Astrocyte of the spinal cord (primary cell): ENCODE measurements around the gene TCTN1.
"Not testable (repeated sequence)": the region's sequence is repeated elsewhere in the genome, so short reads cannot be mapped to it uniquely, and the experiment has no call there.

ENCODE experiments used
- DNase-seq: peaks from one replicate; pipeline ENCODE4 v3.0.0; 2011; ENCODE audit warnings: low read depth, low spot score
- H3K4me3 ChIP-seq: 2 replicates; pipeline ENCODE4 v1.5.1; 2011; ENCODE audit warnings: low read depth, mild to moderate bottlenecking, low read length, moderate library complexity
- CTCF ChIP-seq: IDR thresholded peaks from 2 replicates; pipeline ENCODE4 v1.5.1; 2012; ENCODE audit warnings: low read depth, mild to moderate bottlenecking, low read length, inconsistent platforms
- in situ Hi-C: cut with HindIII; loops from 2 replicates; pipeline ENCODE4 v1.10.0; 2017; ENCODE audit warnings: low sequenced_read_pairs

The TCTN1 gene

GRCh38 chr12:110613771-110614684, at the start of gene TCTN1:
TSS of gene TCTN1 (plus strand) at chr12:110614129. CDS start at chr12:110614183, 54 bp downstream.
- in situ Hi-C loops = no loop called here
- peak within 1 kb of the TSS; percentile 74 for H3K4me3 ChIP-seq
- DNase-seq = peak; percentile 94
- TF ChIP-seq CTCF = no peak

DNA sequence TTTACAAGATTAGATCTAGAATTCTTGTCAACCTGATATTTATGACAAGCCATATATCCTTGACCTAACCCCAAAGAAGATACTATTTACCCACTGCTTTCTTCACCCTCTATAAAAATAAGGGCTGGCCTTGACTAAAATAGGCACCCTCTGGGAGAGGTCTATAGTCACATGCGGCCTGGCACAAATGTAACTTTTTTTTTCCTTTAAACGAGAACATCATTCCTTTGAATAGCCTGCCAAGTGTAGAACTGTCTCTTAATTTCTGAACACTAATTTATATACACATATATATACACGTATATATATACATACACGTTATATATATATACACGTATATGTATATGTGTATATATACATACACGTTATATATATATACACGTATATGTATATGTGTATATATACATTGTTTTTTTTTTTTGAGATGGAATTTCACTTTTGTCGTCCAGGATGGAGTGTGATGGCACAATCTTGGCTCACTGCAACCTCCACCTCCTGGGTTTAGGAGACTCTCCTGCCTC, 49.4 kb upstream of the TCTN1 start:
- DNase-seq = no peak
- in situ Hi-C loops = no loop called here
- no peak overlapping the region for H3K4me3 ChIP-seq
- TF ChIP-seq CTCF = no peak

DNA sequence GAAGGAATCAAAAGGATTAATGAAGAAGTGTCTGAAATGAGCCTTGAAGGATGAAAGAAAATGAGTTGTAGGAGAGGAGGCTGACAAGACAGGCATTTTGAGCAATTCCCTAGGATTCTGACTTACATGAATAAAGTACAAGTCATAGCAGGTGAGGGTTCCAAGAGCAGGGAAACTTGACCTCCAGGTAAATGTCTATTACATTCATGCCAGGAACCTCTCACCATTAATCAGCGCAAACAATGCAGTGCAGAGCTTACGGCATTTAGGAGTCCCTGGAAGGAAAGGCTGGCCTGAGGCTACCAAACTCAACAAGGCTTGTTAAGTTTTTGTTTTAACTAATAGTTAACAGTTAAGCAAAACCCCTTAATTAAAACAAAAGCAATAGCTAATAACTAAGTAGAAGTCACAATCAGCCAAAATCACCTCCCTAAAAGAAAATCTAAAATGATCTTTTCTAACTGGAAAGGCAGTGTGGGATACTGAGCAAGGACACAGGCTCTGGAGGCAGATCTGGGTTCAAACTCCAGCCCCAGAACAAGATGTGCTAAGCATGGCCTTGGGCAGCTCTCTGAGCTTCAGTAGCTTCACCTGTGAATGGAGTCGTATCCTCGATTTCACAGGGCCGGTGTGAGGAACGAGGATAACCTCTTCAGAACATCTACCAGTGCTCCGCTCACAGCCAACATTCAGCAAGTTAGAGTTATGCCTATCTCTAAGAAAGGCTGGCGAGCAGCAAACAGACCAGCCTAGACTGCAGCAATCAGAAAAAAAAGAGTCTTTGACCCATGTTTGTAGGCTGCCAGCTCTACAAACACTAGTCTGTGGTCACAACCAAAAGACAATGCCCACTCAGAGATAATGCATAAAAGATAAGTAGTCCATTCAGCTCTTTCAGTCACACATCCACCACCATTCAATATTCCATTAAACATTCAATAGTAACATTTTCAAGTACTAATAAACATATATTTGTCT, 47.7 kb upstream of the TCTN1 start:
- DNase-seq = no peak
- no peak for TF ChIP-seq CTCF
- no peak overlapping the region for H3K4me3 ChIP-seq
- in situ Hi-C loops = no loop called here

DNA sequence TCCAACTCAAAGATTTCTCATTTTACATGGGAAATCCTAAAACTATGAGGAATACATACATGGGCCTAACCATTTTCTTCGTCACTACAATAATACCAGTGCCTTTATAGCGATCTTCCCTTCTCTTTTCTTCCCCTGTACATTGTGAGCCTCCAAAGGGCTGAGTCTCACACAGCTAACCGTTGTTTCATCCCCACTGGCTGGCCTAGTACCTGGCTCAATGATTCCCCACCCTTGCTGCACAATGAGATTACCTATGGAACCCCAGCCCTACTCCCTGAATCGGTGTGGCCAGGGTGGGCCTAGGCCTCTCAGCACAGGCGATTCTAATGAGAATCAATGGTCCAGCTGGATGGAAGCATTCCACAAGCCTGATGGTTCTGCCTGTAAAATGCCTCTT, 46.9 kb upstream of the TCTN1 start:
- DNase-seq = no peak
- in situ Hi-C loops = no loop called here
- TF ChIP-seq CTCF = no peak
- no peak overlapping the region for H3K4me3 ChIP-seq

DNA sequence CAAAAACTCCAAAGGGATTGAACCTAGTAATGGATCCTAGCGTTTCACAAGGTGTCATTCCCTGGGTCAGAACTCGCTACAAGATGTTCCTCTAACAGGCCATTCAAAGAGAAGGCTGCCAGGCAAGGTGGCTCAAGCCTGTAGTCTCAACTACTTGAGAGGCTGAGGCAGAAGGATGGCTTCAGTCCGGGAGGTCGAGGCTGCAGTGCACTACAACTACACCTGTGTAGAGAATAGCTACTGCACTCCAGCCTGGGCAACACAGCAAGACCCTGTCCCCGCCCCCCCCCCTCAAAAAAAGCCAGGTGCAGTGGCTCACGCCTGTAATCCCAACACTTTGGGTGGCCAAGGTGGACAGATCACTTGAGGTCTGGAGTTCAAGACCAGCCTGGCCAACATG, 45.2 kb upstream of the TCTN1 start:
- no peak overlapping the region for H3K4me3 ChIP-seq
- TF ChIP-seq CTCF = no peak
- no peak for DNase-seq
- in situ Hi-C loops = no loop called here

GRCh38 chr12:110569838-110570237, 44.1 kb upstream of the TCTN1 start:
- H3K4me3 ChIP-seq, in situ Hi-C loops, DNase-seq: not testable (repeated sequence)

DNA sequence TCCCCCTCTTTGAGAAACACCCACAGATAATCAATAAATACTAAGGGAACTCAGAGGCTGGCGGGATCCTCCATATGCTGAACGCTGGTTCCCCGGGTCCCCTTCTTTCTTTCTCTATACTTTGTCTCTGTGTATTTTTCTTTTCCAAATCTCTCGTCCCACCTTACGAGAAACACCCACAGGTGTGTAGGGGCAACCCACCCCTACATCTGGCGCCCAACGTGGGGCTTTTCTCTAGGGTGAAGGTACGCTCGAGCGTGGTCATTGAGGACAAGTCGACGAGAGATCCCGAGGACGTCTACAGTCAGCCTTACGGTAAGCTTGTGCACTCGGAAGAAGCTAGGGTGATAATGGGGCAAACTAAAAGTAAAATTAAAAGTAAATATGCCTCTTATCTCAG, 43.1 kb upstream of the TCTN1 start:
- H3K4me3 ChIP-seq, in situ Hi-C loops, DNase-seq: not testable (repeated sequence)
